KMS-11 (cell line): ENCODE results near the gene KIAA0753.

Source experiments
- H2AFZ ChIP-seq: fragments of 200-600 bp; sonication (generic); 2 replicates; pipeline ENCODE4 v1.6.1; 2016; ENCODE audit warnings: antibody characterized with exemption, mixed run types, low read depth
- H3K27ac ChIP-seq: fragments of 200-600 bp; sonication (generic); 2 replicates; pipeline ENCODE4 v1.6.1; 2016; ENCODE audit warnings: mild to moderate bottlenecking, mixed run types
- H3K27me3 ChIP-seq: fragments of 200-600 bp; sonication (generic); 2 replicates; pipeline ENCODE4 v1.6.1; 2017; ENCODE audit warnings: mild to moderate bottlenecking, low read depth, mixed run types, moderate library complexity; ENCODE audit not compliant: insufficient read depth
- H3K36me3 ChIP-seq: fragments of 200-600 bp; sonication (generic); 2 replicates; pipeline ENCODE4 v1.6.1; 2017; ENCODE audit warnings: mild to moderate bottlenecking, mixed run types; ENCODE audit not compliant: insufficient read depth
- H3K4me1 ChIP-seq: fragments of 200-600 bp; sonication (generic); 2 replicates; pipeline ENCODE4 v1.6.1; 2016; ENCODE audit warnings: mild to moderate bottlenecking, low read depth, mixed run types; ENCODE audit not compliant: poor library complexity, severe bottlenecking
- H3K4me2 ChIP-seq: fragments of 200-600 bp; sonication (generic); 2 replicates; pipeline ENCODE4 v1.7.0; 2016; ENCODE audit warnings: mild to moderate bottlenecking, mixed run types
- H3K4me3 ChIP-seq: fragments of 200-600 bp; sonication (generic); IDR thresholded peaks from 2 replicates; pipeline ENCODE4 v1.6.1; 2017; ENCODE audit warnings: low read depth, low read length, mixed read lengths; ENCODE audit not compliant: insufficient read depth
- H3K79me2 ChIP-seq: fragments of 200-600 bp; sonication (generic); 2 replicates; pipeline ENCODE4 v1.6.1; 2016; ENCODE audit warnings: low read depth, mixed run types; ENCODE audit not compliant: insufficient read depth
- H3K9ac ChIP-seq: fragments of 200-600 bp; sonication (generic); 2 replicates; pipeline ENCODE4 v1.6.1; 2016; ENCODE audit warnings: mild to moderate bottlenecking, mixed run types
- H4K20me1 ChIP-seq: fragments of 200-600 bp; sonication (generic); 2 replicates; pipeline ENCODE4 v1.6.1; 2016; ENCODE audit warnings: mild to moderate bottlenecking, mixed run types; ENCODE audit not compliant: insufficient read depth
- TF ChIP-seq, protein P1 (sequence below): fragments of 200-600 bp; sonication (generic); conservative IDR thresholded peaks from 2 replicates; pipeline ENCODE4 v1.6.1; 2017; ENCODE audit warnings: low read depth, mild to moderate bottlenecking, antibody characterized with exemption, low read length, moderate library complexity, mixed read lengths

The KIAA0753 gene

GRCh38 chr17:6640536-6641246 is at the start of gene KIAA0753, which contains the start of gene TXNDC17:
Gene KIAA0753, minus strand, starts transcription at chr17:6640711. Its CDS starts 5,608 bp downstream, at chr17:6635103.
Gene TXNDC17, plus strand, starts transcription at chr17:6641060. Its CDS starts 23 bp downstream, at chr17:6641083.
- Histone ChIP-seq H3K36me3 (no peaks in the 10 kb centered on the region), H3K79me2 (no peaks in the 10 kb centered on the region), H3K4me2 (peak within 1 kb of the TSS; percentile 17), H3K4me3 (no peak within 1 kb of the TSS), H4K20me1 (no peaks in the 10 kb centered on the region), H3K4me1 (no peaks in the 10 kb centered on the region), H3K27me3 (no peaks in the 10 kb centered on the region), H3K9ac (peak within 1 kb of the TSS; percentile 37; the same call in 1 of the 2 replicates), H2AFZ (peak within 1 kb of the TSS; percentile 34; the same call in 1 of the 2 replicates), H3K27ac (peak within 1 kb of the TSS; percentile 40)
- TF ChIP-seq, protein P1, sequence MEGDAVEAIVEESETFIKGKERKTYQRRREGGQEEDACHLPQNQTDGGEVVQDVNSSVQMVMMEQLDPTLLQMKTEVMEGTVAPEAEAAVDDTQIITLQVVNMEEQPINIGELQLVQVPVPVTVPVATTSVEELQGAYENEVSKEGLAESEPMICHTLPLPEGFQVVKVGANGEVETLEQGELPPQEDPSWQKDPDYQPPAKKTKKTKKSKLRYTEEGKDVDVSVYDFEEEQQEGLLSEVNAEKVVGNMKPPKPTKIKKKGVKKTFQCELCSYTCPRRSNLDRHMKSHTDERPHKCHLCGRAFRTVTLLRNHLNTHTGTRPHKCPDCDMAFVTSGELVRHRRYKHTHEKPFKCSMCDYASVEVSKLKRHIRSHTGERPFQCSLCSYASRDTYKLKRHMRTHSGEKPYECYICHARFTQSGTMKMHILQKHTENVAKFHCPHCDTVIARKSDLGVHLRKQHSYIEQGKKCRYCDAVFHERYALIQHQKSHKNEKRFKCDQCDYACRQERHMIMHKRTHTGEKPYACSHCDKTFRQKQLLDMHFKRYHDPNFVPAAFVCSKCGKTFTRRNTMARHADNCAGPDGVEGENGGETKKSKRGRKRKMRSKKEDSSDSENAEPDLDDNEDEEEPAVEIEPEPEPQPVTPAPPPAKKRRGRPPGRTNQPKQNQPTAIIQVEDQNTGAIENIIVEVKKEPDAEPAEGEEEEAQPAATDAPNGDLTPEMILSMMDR, result no peak

DNA sequence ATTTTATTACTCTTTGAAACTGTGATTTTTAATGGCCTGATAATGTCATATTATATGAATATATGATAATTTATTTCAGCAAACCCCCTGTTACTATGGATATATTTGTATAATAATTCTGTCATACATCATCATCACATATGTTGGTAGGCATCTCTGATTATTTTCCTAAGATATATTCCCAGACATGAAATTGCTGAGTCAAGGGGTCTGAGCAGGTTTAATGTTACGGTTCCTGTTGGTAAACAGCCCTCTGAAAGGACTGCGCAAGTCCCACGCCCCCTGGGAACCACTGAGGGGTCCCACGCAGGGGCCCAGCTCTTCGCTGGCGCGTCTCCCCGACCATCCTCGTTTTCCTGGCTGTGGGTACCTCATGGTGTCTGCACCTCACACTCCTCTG is 48.4 kb upstream of the KIAA0753 start:
- no peaks in the 10 kb centered on the region for H3K4me1 ChIP-seq
- TF ChIP-seq, protein P1, result no peak
- H3K9ac ChIP-seq, result no peak overlapping the region
- no peak overlapping the region for H3K4me2 ChIP-seq
- H4K20me1 ChIP-seq, result no peaks in the 10 kb centered on the region
- no peaks in the 10 kb centered on the region for H3K36me3 ChIP-seq
- H3K4me3 ChIP-seq, result no peak overlapping the region
- no peaks in the 10 kb centered on the region for H3K27me3 ChIP-seq
- no peak overlapping the region for H2AFZ ChIP-seq
- H3K79me2 ChIP-seq, result no peaks in the 10 kb centered on the region
- no peak overlapping the region for H3K27ac ChIP-seq

DNA sequence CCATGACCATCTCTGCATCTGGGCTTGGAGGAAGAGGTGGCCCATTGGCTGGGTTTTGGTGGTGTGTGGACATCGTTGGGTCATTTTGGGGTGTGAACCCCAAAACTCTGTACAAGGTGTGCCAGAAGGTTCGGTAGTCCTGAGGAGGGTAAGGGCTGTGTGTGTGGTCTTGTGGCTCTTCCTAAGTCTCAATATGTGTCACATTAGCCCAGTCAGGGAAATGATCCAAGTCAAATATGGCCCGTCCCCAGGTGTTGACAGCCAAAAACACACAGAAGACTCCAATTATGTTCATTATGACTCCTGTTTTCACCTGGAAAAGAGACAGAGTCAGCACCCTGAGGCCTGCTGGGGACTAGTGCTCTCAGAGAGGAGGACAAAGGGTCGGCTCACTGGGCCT is 45.5 kb upstream of the KIAA0753 start:
- Histone ChIP-seq H3K79me2 (no peaks in the 10 kb centered on the region), H4K20me1 (no peaks in the 10 kb centered on the region), H2AFZ (no peak overlapping the region), H3K36me3 (no peaks in the 10 kb centered on the region), H3K4me2 (no peak overlapping the region), H3K27ac (no peak overlapping the region), H3K9ac (no peak overlapping the region), H3K4me3 (no peak overlapping the region), H3K27me3 (no peaks in the 10 kb centered on the region), H3K4me1 (no peaks in the 10 kb centered on the region)
- TF ChIP-seq, protein P1, result no peak

GRCh38 chr17:6684881-6685767 is 44.6 kb upstream of the KIAA0753 start:
- H3K4me3 ChIP-seq, result no peak overlapping the region
- no peak overlapping the region for H3K9ac ChIP-seq
- H3K4me1 ChIP-seq, result no peaks in the 10 kb centered on the region
- no peak overlapping the region for H3K4me2 ChIP-seq
- no peak overlapping the region for H3K27ac ChIP-seq
- no peaks in the 10 kb centered on the region for H3K27me3 ChIP-seq
- TF ChIP-seq, protein P1, result no peak
- no peaks in the 10 kb centered on the region for H3K36me3 ChIP-seq
- no peak overlapping the region for H2AFZ ChIP-seq
- no peaks in the 10 kb centered on the region for H3K79me2 ChIP-seq
- H4K20me1 ChIP-seq, result no peaks in the 10 kb centered on the region
